GM21529 (cell line): Measurements from ENCODE around the gene C6orf132.

Experiments used
- ATAC-seq: cut with Tn5 transposase; IDR thresholded peaks from one replicate; pipeline ENCODE4 v1.9.1; 2021; ENCODE audit not compliant: unreplicated experiment

Gene C6orf132

GRCh38 chr6:42078386-42078785 is 64.0 kb downstream of the C6orf132 start:
- no peak for ATAC-seq

GRCh38 chr6:42075159-42075838 is 67.1 kb downstream of the C6orf132 start:
- no peak for ATAC-seq

- ATAC-seq: no peak
These were observed 69.1 kb downstream of the C6orf132 start for GRCh38 chr6:42073287-42073686.

- ATAC-seq: no peak
These were observed 70.4 kb downstream of the C6orf132 start for GRCh38 chr6:42071881-42072583.

- ATAC-seq: no peak
These were observed 73.4 kb downstream of the C6orf132 start for GRCh38 chr6:42068872-42069522.

- no peak for ATAC-seq
These were observed 74.2 kb downstream of the C6orf132 start for GRCh38 chr6:42068173-42068572.

GRCh38 chr6:42066156-42066675 is 76.2 kb downstream of the C6orf132 start:
- ATAC-seq: no peak

GRCh38 chr6:42059743-42060142 is 82.7 kb downstream of the C6orf132 start:
- ATAC-seq: no peak

DNA sequence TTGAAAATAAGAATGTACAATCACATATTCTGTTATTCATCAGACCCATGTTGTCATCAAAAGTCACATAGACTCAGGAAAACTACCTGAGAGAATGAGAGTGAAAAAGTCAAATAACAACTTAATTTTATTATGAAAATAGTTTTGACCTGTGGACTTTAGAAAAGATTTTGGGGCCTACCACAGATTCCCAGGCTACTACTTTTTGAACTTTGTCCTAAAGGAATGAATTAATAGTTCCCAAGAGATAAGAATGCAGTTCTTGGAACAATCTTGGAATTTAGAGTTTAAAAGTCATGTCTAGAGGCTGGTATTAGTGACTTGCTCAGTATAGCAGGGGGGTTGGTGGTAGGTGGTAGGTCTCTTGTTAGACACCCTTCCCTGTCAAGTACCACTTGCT is 88.8 kb downstream of the C6orf132 start:
- no peak for ATAC-seq

DNA sequence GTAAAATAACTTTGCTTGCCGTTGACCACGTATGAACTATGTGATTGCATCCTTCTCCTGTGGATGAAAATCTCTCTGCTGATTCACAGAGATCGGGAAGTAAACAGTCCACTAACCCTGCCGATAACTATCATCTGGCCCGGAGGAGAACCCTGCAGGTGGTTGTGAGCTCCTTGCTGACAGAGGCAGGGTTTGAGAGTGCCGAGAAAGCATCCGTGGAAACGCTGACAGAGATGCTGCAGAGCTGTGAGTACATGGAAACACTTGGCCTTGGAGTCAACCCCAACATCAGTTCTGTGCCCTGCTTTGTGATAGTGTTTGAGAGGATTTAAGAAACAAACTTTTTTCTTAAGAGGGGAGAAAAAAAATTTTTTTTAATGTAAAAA is 91.2 kb downstream of the C6orf132 start:
- no peak for ATAC-seq
